GM18951 (cell line): ENCODE measurements around the gene AGAP1.

Source experiments
- POLR2A ChIP-seq: IDR thresholded peaks from 4 replicates; pipeline ENCODE4 v1.6.1; 2011; ENCODE audit warnings: mild to moderate bottlenecking; ENCODE audit not compliant: insufficient read length, insufficient read depth; ENCODE audit errors: extremely low read depth
- in situ Hi-C: fragments of 300-500 bp; cut with MboI; formaldehyde crosslinking; loops from one replicate; pipeline ENCODE4 v1.12.0; 2022; ENCODE audit warnings: low sequenced_read_pairs, mixed read lengths, inconsistent platforms; ENCODE audit not compliant: unreplicated experiment

AGAP1 gene

DNA sequence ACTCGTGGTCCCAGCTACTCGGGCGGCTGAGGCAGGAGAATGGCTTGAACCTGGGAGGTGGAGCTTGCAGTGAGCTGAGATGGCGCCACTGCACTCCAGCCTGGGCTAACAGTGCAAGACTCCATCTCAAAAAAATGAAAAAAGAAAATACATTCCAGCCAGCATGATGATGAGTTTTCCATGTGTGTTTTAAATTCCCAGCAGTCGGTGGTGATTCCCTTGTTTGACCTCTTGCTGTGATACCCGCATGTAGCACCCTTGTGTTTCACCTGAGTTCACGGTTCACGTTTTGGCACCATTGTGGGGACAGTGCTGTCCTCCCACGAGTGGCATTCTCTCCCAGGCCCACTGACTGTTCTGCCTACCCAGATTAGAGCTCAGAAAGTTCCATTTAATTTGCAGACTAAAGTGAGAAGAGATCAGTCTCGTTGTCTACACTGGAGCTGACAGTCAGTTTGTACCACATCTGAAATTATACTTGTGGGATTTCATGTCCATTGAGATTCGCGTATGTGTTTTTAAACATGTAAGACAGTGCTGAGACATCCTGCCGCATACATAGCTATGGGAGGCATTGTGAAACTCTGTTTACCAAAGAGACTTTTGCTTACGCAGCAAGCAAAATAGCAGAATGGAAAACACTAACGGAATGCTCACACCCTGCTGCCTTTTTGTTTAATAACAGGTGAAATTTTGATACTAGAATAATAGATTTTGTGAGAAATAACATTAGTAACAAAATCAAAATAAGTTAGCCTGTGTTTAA is 517.3 kb downstream of the AGAP1 start:
- TF ChIP-seq POLR2A, result no peak
- in situ Hi-C loops, result no loop called here

DNA sequence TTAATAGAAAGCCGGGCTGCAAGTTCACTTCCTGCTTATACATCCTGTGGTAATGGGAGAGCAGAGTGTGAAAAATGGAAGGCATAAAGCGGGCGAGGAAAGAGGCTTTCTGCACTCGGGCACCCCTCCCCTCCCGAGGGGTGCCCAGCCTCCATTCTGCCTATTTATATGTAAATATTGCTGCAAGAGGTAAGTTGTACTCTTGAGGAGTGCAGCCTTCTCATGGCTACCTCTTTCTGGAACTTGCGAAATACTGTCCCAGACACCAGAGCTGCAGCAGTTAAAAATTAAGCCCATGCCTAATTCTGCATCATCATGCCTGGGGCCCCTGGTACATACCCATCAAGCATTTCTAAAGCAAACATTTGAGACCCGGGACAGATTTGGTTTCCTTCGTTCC is 518.3 kb downstream of the AGAP1 start:
- in situ Hi-C loops, result no loop called here
- no peak for TF ChIP-seq POLR2A

DNA sequence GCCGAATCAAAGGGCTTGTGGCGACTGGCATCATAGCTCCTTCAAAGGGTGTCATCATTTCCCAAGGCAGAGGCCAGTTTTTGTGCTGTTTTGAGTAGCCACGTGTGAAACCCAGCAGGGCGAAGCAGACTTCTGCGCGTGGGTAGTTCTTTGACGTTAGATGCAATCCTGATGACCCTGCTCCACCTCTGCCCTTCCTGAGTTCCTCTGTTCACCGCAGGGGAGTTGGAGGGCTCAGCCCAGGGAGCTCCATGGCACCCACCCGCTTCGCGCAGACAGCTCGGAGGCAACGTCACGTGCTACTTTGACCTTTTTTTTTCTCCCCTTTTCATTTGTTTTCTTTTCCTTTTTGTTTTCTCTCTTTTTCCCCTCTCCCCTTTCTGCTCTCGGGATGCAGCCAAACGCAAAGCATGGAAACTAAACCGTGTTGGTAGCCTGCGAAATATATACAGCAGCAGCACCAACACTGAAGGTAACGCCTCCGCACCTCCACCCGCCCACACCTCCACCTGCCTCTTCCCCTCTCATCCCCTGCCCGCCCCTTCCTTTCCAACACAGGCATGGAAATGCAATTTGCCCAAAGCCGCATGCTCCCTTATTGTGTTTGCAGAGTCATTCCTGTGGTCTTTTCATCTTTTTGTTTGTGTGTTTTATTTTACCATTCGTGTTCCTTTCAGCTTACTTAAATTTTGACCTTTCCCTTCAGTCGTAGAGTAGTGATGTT is 520.7 kb downstream of the AGAP1 start:
- no peak for TF ChIP-seq POLR2A
- in situ Hi-C loops, result no loop called here

DNA sequence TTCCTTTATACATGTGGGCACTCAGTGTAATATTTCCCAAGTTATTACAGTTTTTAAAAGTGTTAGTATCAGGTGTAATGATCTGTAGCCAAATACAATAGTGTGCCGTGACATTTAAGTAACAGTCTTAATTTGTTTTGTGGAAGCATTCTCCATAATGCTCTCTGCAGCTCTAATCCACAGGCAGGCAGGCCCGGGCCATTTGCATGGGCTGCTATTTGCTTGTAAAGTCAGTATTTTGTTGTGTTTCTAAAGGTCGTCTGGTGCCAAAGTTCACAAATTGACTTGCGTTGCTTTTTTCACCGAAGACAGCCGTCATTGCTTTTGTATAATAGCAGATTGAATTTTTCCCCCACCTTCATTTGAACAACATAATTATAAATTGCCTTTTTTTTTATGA is 521.3 kb downstream of the AGAP1 start:
- in situ Hi-C loops, result no loop called here
- TF ChIP-seq POLR2A, result no peak

DNA sequence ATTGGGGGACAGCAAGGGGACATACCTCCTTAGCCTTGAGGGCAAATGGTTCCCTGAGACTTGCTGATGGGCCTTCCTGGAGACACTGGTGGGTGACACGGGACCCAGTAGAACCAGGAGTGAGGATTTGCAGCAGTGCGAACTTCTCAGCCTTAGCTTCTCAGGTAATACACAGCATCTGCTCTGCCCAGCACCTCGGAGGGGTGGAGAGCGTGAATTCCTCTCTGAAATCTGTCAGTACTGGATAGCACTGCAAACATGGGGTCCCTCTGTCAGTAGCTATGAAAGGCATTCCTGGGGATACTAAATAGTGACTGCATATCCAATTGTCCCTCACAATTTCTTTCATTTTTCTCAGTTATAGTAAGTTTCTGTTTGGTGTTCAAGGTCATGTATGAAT is 522.7 kb downstream of the AGAP1 start:
- in situ Hi-C loops, result no loop called here
- TF ChIP-seq POLR2A, result no peak

DNA sequence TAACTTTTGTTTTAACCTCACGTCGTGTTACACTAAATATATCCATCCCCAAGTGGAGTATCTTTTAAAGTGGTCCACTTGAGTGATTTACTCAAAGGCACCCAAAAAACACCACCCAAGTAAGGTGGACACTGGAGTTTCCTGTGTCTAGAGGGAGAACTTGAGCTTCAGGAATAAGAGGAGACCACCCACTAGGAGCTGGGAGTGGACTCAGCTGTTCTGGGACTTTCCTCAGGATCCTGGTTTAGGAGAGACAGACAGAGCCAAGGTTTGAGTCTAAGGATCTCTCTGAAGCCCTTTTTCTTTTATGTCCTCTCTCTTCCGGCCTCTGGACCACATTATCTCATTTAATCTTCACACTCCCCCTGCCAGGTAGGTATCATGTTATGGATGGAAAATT is 523.6 kb downstream of the AGAP1 start:
- in situ Hi-C loops, result no loop called here
- TF ChIP-seq POLR2A, result no peak

DNA sequence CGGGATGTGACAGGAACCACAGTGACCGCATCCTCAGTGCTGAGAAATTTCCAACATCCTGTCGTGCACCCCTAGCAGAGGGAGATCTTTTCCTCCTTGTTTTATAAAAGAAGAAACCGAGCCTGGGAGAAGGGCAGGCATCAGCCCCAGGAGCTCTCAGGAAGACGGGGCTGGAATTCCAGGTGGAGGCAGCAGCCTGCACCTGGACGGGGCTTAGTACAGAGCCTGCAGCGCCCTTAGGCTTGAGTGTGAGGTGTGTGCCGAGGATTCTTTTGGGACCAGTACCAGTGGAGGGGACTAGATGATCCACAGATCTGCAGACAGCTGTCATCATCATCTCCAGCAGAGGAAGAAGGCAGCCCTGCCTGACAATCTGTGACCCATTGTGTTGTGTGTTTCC is 525.6 kb downstream of the AGAP1 start:
- TF ChIP-seq POLR2A, result no peak
- in situ Hi-C loops, result no loop called here

DNA sequence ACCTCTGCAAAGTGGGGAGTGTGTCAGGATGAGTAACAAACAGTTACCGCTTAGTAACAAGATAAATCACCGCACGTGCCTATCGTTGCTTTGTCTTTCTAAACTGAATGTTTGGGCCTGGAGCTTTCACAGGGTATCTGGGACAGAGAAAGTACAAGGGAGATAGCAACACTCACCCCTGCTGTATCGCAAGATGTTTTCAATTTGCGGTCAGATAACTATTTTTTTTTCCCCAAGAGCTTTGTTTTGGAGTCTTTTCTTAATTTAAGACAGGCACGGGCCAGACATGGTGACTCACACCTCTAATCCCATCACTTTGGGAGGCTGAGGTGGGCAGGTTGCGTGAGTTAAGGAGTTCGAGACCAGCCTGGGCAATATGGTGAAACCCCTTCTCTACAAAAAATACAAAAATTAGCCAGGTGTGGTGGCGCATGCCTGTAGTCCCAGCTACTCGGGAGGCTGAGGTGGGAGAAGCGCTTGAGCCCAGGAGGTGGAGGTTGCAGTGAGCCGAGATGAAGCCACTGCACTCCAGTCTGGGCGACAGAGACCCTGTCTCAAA is 527.7 kb downstream of the AGAP1 start:
- no peak for TF ChIP-seq POLR2A
- in situ Hi-C loops, result no loop called here

DNA sequence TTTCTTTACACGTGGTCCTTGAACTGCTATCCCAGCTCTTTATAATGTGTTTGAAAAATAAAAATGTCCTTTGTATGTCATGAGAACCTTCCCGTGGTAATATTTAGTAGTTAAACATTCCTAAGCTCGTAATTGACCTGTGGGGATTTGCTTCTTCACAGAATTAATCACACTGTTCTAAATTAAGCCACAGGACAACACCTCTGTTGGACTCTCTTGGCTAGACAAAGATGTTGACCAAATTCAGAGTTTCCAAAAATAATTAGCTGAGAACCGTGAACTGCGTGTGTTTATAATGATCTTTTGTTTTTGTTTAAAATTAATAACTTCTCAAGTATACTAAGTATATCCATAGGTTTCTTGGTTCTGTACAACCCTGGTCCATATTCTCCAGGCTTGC is 528.3 kb downstream of the AGAP1 start:
- TF ChIP-seq POLR2A, result no peak
- in situ Hi-C loops, result no loop called here

DNA sequence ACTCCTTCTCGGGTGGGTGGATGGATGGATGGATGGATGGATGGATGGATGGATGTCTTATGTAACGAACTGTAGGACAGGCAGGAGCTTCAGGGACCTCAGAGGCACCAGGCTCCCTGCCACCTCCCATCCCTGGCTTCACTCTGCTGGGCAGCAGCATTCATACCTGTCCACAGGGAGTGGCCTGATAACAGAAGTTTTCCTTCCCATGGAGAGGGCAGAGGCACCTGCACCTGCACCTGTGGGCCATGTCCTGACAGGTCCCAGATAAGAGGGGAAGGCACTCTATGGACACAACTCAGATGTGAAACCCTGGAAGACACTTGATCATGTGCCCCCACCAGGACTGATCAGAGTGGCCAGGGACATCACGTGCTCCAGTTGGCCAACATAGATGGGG is 532.0 kb downstream of the AGAP1 start:
- in situ Hi-C loops, result no loop called here
- no peak for TF ChIP-seq POLR2A

DNA sequence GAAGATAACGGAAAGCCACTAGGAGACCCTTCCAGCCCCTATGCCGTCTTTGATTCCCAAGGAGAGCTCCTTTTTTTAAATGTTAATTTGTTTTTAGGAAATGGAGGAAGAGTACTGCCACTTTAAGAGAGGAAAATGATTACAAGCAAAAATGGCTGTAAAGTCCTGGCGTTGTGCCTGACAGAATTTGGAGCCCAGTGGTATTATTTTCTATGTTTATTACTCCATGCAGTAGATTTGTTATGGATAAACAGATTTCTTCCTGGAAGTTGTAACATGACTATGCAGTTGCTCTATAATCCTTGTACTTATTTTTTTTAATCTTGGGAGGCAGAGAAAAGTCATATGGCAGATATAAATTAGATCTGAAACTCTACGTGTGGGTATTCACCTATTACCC is 533.0 kb downstream of the AGAP1 start:
- in situ Hi-C loops, result no loop called here
- no peak for TF ChIP-seq POLR2A

DNA sequence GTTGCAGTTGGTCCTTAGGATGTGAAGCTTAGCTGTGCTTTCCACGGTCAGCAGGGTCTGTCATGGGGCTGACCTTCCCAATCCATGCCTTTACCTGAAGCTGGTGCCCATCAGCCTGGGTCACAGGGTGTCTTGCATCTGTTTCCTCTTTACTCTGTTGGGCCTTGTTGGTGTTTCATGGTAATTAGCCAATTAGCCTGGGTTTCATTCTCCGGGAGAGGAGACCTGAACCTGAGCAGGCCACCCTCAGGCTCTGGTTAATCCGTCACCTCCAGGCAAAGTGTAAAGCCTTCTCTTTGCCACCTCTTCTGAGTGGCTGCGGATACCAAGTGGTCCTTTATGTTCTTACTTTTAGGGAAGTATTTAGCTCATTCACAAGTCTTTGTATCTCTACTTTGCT is 534.2 kb downstream of the AGAP1 start:
- no peak for TF ChIP-seq POLR2A
- in situ Hi-C loops, result no loop called here

DNA sequence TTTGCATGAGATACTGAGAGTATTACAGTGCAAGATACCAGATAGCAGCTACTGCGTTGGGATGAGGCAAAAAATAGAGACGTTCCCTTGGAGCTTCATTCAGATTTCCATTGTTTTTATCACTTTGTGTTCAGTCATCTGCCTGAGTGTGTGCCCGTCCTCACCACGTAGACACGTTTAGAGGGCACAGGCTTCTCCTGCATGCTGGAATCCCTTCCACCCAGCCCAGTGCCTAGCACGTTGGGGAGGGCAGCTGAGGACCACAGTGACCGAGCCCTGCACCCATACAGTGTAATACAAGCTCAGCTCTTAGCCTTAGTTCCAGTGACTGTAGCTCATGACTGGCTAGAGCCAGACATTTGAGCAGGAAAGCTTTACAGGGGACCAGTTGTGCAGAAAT is 539.6 kb downstream of the AGAP1 start:
- no peak for TF ChIP-seq POLR2A
- in situ Hi-C loops, result no loop called here

DNA sequence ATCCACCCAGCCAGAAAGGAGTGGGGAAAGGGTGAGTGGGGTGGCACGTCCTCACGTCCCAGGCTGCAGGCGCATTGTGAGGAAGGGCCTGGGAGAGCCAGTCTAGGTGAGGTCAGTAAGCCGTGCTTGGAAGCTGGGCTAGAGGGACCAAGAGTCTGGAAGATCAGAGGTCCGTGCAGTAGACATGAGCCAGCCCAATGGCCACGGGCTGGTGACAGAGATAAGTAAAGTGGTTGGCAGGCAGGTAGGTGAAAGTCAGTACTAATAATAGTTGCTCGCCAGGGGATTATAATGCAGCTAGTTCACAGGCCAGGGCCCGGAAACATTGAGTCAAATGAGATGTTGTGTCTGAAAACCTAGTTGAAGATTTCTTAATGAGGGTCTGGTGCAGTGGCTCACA is 541.1 kb downstream of the AGAP1 start:
- in situ Hi-C loops, result no loop called here
- TF ChIP-seq POLR2A, result no peak

DNA sequence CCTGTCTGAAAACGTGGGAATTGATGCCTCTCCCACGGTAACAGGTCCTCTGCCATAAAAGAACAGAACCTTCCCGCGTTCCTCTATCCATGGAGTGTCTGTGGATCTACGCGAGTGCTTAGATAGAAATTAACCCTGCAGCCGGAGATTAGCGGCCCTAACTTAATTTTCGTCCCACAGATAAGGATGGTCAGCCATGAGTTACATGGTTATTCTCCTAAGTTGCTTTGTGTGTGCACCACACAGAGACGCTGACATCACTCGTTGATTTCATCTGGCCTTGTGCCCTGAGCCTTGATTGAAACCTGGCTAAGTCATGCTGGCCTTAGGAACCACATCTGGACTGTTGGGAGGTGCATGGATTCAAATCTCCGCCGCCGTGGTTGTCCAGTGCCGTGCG is 542.2 kb downstream of the AGAP1 start:
- TF ChIP-seq POLR2A, result no peak
- in situ Hi-C loops, result no loop called here

DNA sequence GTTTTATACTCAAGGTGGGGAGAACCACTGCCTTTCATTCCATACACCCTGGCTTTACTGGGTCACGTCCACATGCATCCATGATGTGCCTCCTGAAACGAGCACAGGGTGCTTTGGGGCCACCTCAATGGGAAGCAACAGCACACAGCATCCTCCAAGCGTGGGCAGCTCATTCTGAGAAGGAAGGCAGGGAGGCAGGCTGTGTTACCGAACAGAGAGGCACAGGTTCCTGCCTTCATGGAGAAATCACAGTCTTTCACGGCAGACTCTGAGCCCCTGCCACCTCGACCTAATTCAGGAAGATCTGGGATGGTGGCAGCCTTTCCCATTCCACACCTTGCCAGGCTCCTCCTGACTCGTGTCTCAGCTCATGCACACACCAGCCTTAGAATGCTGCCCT is 544.3 kb downstream of the AGAP1 start:
- no peak for TF ChIP-seq POLR2A
- in situ Hi-C loops, result no loop called here
